Motor neuron (in vitro differentiated cells): ENCODE results near the gene TF. TPM values are rescaled to one million over a fixed set of nuclear protein-coding genes. Genes with fewer than 3 reads are reported as not detected.
A peak's percentile ranks its signal among the peaks of the same experiment; 100 is the strongest.

Source experiments
- ATAC-seq, 8 experiments: fragments of 200-7000 bp; cut with Tn5 transposase; replicated peaks in 6 of 8; 2 replicates each; pipeline ENCODE4 v1.8.0; 2021; ENCODE audit warnings: mild to moderate bottlenecking in 8 of 8, moderate library complexity in 8 of 8
- H3K27ac ChIP-seq, 2 donors: fragments of 250-450 bp; sonication (Bioruptor Pico); 2 replicates each; pipeline ENCODE4 v1.9.0; 2021; ENCODE audit warnings: antibody characterized with exemption in 2 of 2, mild to moderate bottlenecking in 2 of 2, moderate library complexity in 1 of 2
- H3K4me1 ChIP-seq, 2 donors: fragments of 250-450 bp; sonication (Bioruptor Pico); replicated peaks in 1 of 2; 2 replicates each; pipeline ENCODE4 v1.6.1; 2021; ENCODE audit warnings: antibody characterized with exemption in 2 of 2, mild to moderate bottlenecking in 2 of 2, moderate library complexity in 1 of 2
- H3K4me3 ChIP-seq, 5 donors: fragments of 250-450 bp; sonication (Bioruptor Pico); 2 replicates each; pipeline ENCODE4 v1.9.0; 2021; ENCODE audit warnings: antibody characterized with exemption in 5 of 5, mild to moderate bottlenecking in 5 of 5, moderate library complexity in 4 of 5
- WGBS, 10 experiments: fragments of 450-650 bp; shearing (Covaris generic); methylation state at CpG; one replicate each; pipeline ENCODE4 v1.0.0; 2022; 5-methylcytosine and 5-hydroxymethylcytosine counted together
- in situ Hi-C, 9 experiments: fragments of 400-800 bp; cut with MboI; loops; one replicate each; pipeline ENCODE4 v1.15.0; 2021; ENCODE audit warnings: low sequenced_read_pairs in 9 of 9, low pct_unique_long_range_greater_than_20kb in 2 of 9; ENCODE audit not compliant: unreplicated experiment in 9 of 9
- total RNA-seq, 8 experiments: library from RNA; unstranded; fragments of 300-600 nt; gene quantifications; 2 replicates each; pipeline versions ENCODE4 v1.2.3 to v1.2.4, GENCODE V29; 2022

Gene TF
- total RNA-seq, 8 experiments from 2014 or later: 0.58 to 56.3 (median 2.0) TPM

- in situ Hi-C loops: no loop called here
- Histone ChIP-seq H3K4me3 (no peak overlapping the region), H3K4me1 (peaks cover 0 to 12% of the 10 kb centered on the region in 2 donors), H3K27ac (no peak overlapping the region)
- no peak for ATAC-seq
- 28 to 94% (median 76%) methylated on average over 1 to 6 of the region's 6 CpGs for WGBS, 10 experiments
These were observed 15.7 kb downstream of the TF start for GRCh38 chr3:133761605-133762484.

- in situ Hi-C loops: no loop called here
- ATAC-seq: no peak
- WGBS, 10 experiments: 23 to 100% (median 73%) methylated on average over 1 to 3 of the region's 3 CpGs; no CpG with 5 or more reads in 1 of the 10 experiments
- Histone ChIP-seq H3K4me1 (peaks cover 0 to 12% of the 10 kb centered on the region in 2 donors), H3K4me3 (no peak overlapping the region), H3K27ac (no peak overlapping the region)
These were observed 16.3 kb downstream of the TF start for GRCh38 chr3:133762539-133762938.

- Histone ChIP-seq H3K4me1 (peaks cover 0 to 5% of the 10 kb centered on the region in 2 donors), H3K27ac (no peak overlapping the region), H3K4me3 (no peak overlapping the region)
- WGBS, 10 experiments: 17 to 90% (median 71%) methylated on average over 1 to 4 of the region's 6 CpGs; no CpG with 5 or more reads in 2 of the 10 experiments
- in situ Hi-C loops: no loop called here
- ATAC-seq: peak in 6 of 8 experiments; percentile 30 to 89 (median 57)
These were observed 17.8 kb downstream of the TF start for GRCh38 chr3:133763797-133764683.

- Histone ChIP-seq H3K4me1 (peaks cover 0 to 5% of the 10 kb centered on the region in 2 donors), H3K27ac (no peak overlapping the region), H3K4me3 (no peak overlapping the region)
- in situ Hi-C loops: no loop called here
- no peak for ATAC-seq
These were observed 19.1 kb downstream of the TF start for GRCh38 chr3:133765256-133765655.

GRCh38 chr3:133767607-133768006 is 21.4 kb downstream of the TF start:
- in situ Hi-C loops: no loop called here
- Histone ChIP-seq H3K4me3 (no peak overlapping the region), H3K27ac (no peak overlapping the region), H3K4me1 (peaks cover 0 to 5% of the 10 kb centered on the region in 2 donors)
- WGBS, 10 experiments: 20 to 100% (median 88%) methylated on average over 1 of the region's 1 CpG; no CpG with 5 or more reads in 3 of the 10 experiments
- ATAC-seq: no peak

- Histone ChIP-seq H3K4me1 (peaks cover 0 to under 1% of the 10 kb centered on the region in 2 donors), H3K4me3 (no peak overlapping the region), H3K27ac (no peak overlapping the region)
- 34 to 95% (median 67%) methylated on average over 1 to 3 of the region's 3 CpGs; no CpG with 5 or more reads in 1 of the 10 experiments for WGBS, 10 experiments
- in situ Hi-C loops: no loop called here
- ATAC-seq: no peak
These were observed 23.3 kb downstream of the TF start for GRCh38 chr3:133769536-133769935.

DNA sequence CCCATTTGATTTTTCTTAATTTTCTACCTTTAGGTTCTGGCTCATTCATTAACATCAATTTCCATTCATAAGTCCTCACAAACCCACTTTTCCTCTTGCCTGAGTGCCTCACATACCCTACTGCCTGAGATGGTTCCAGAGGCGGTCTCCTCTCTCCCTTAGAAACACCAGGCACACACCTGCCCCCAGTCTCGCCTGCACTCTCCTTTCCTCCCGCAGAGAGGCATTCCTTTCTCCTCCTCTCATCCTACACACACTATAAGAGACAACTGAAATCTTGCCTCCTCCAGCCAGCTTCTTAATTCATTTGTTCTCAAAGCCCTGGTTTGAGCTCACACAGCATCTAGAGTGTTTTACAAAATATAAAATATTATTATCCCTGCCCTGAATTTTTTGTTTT is 27.5 kb downstream of the TF start:
- Histone ChIP-seq H3K4me3 (no peak overlapping the region), H3K4me1 (no peaks in the 10 kb centered on the region), H3K27ac (no peak overlapping the region)
- WGBS, 10 experiments: 58 to 100% (median 80%) methylated on average over 1 to 2 of the region's 3 CpGs; no CpG with 5 or more reads in 5 of the 10 experiments
- no peak for ATAC-seq
- in situ Hi-C loops: no loop called here

- WGBS, 10 experiments: 81 to 100% (median 93%) methylated on average over 1 to 9 of the region's 9 CpGs; no CpG with 5 or more reads in 4 of the 10 experiments
- ATAC-seq: no peak
- Histone ChIP-seq H3K27ac (no peak overlapping the region), H3K4me1 (no peaks in the 10 kb centered on the region), H3K4me3 (no peak overlapping the region)
- in situ Hi-C loops: no loop called here
These were observed 29.1 kb downstream of the TF start for GRCh38 chr3:133775309-133775708.

DNA sequence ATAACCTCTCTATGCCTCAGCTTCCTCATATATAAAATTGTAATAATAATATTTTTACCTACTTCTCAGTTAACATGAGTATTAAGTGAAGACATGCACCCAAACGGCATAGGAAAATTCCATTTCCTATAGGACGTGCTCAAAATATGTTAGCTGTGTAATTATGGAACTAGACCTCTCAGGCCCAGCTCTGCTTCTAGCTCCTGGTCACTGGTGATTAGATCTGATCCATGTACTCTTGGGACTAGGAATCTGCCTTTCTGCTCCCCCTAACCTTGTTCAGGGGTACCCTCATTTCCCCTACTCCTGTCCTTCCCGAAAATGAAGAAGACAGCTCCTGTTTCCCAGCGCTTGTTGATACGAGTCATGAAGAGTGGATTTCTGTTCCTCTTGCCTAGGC is 29.6 kb downstream of the TF start:
- Histone ChIP-seq H3K27ac (no peak overlapping the region), H3K4me3 (no peak overlapping the region), H3K4me1 (no peaks in the 10 kb centered on the region)
- WGBS, 10 experiments: 57 to 100% (median 85%) methylated on average over 2 to 5 of the region's 5 CpGs; no CpG with 5 or more reads in 1 of the 10 experiments
- no peak for ATAC-seq
- in situ Hi-C loops: no loop called here

DNA sequence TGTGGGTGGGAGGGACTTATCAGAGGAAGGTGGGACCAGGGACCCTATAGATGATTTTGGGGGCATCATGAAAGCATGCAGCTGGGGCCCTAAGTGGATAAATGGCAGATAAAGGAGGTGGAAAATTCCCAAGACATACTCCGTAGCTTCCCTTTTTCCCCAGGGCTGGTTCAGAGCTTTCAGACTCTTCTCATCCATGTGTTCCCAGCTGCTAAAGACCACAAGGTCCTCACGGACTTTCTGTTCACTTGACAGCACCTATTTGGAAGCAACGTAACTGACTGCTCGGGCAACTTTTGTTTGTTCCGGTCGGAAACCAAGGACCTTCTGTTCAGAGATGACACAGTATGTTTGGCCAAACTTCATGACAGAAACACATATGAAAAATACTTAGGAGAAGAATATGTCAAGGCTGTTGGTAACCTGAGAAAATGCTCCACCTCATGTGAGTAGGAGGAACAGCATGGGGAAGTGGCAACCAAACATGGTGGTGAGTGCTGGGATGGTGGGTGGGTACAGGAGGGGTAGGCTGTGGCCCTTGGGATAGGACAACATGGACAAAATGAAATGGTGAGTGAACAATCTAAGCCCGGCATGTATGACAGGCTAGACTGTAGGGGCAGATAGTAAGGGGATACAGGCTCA is 30.7 kb downstream of the TF start:
- Histone ChIP-seq H3K4me1 (no peaks in the 10 kb centered on the region), H3K4me3 (no peak overlapping the region), H3K27ac (no peak overlapping the region)
- ATAC-seq: no peak
- in situ Hi-C loops: no loop called here
- 40 to 100% (median 88%) methylated on average over 2 to 6 of the region's 7 CpGs for WGBS, 10 experiments

DNA sequence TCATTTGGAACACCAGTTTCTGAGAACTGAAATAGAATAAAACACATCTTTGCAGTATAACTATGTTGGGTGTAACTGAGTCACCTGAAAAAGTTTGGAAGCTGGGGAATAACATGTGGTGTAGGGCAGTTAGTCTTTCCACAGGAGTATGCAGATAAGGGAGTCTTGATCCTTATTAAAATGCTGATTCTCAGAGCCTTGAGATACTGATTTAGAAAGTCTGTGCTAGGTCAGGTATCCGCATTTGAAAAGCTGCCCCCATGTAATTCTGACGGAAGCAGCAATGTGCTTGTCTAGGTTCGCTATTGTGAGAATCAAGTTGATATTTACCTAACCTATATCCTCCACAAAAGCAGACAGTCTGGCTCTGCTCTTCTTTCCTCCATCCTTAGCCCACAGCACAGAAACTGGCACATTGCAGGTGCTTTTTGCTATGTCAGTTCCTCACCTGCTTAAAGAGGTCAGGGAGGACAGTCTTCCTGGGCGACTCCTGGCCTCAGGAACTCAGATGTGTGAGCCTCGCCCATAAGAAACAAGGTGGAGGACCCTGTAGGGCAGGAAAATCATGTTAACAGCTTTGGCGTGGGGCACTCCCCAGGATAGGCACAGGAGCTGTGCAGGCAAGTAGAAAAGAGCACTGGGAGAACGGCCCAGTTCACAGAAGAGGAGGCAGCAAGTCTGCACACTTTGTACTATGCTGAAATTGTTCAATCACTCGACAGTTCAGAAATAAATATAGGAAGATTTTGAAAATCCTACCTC is 31.8 kb downstream of the TF start:
- in situ Hi-C loops: no loop called here
- Histone ChIP-seq H3K4me3 (no peak overlapping the region), H3K27ac (no peak overlapping the region), H3K4me1 (no peaks in the 10 kb centered on the region)
- WGBS, 10 experiments: 30 to 83% (median 70%) methylated on average over 1 to 5 of the region's 8 CpGs; no CpG with 5 or more reads in 3 of the 10 experiments
- no peak for ATAC-seq

- Histone ChIP-seq H3K27ac (no peak overlapping the region), H3K4me3 (no peak overlapping the region), H3K4me1 (no peaks in the 10 kb centered on the region)
- no peak for ATAC-seq
- in situ Hi-C loops: no loop called here
- 0 to 100% (median 40%) methylated on average over 1 to 4 of the region's 4 CpGs; no CpG with 5 or more reads in 1 of the 10 experiments for WGBS, 10 experiments
These were observed 33.5 kb downstream of the TF start for GRCh38 chr3:133779626-133780203.
